Hematopoietic multipotent progenitor cell treated with erythropoietin and hydrocortisone succinate and interleukin-3 and kit ligand, for 15 days (in vitro differentiated cells): ENCODE results near the gene PLEKHS1.
"Not testable (repeated sequence)": the region's sequence is repeated elsewhere in the genome, so short reads cannot be mapped to it uniquely, and the experiment has no call there.

Experiments
- DNase-seq: peaks from one replicate; pipeline ENCODE4 v3.0.0-alpha.2; 2015; ENCODE audit warnings: low spot score

The PLEKHS1 gene

DNA sequence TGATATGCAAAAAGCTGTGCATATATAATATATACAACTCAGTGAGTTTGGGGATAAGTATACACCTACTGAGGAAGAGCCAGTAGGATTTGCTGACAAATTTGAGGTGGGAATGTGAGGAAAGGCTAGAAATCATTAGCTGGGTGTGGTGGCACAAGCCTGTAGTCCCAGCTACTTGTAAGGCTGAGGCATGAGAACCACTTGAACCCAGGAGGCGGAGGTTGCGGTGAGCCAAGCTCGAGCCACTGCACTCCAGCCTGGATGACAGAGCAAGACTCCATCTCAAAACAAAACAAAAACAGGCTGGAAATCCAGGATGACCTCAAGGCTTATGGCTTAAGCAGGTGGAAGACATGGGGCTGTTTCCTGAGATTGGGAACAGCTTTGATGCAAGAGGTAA is 10.6 kb upstream of the PLEKHS1 start:
- no peak for DNase-seq

- no peak for DNase-seq
Observed at GRCh38 chr10:113742466-113742865, 9.0 kb upstream of the PLEKHS1 start.

DNA sequence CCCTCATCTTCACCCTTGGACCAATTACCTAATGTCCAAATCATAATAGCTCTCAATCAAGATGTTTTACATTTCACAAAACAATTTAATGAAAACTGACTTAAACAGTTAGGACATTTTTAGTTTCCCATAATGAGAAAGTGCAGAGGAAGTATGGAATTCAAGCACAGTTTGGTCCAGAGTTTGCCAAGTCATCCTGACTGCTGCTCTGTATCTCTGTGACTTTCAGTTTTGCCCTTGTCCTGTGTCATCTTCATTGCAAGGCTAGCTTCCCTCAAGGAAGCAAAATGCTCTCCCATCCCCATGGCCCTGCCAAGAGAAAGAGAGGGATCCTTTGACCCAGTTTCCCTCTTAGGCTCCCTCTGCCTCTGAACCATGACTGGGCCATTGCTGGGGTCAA is 7.9 kb upstream of the PLEKHS1 start:
- no peak for DNase-seq

GRCh38 chr10:113745374-113745773 is 6.1 kb upstream of the PLEKHS1 start:
- DNase-seq, result no peak

GRCh38 chr10:113746217-113746957 is 5.1 kb upstream of the PLEKHS1 start:
- DNase-seq, result no peak

GRCh38 chr10:113752553-113752952 is 1.1 kb downstream of the PLEKHS1 start:
- no peak for DNase-seq

DNA sequence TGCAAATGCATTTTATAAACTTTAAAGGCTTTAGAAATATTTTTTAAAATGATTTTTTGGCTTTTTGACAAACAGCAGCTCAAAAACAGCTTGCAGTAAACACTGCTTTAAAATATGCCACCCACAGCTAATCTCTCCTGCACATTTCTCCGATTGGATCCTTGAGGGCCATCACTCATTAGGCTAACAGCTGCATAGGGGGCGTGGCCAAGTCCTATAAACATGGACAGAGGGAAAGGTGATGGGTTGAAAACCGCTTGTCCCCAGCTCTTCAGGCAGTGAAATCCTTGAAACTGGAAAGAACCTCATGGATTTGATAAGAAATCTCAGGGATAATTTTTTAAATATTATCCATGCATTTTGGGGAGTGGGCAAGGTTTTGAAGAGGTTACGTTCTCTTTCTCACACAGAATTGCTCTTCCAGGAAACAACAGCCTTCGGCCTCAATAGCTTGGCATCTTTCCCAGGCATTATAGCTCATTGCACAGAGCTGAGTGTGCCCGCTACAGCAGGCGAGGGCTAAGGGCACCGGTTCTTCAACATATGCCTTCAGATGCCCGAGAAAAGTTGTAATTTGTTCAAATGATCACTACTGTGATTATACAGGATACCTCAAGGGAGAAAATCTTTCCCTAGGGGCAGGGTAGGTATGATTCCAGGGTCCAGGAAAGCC is 1.7 kb downstream of the PLEKHS1 start:
- no peak for DNase-seq

DNA sequence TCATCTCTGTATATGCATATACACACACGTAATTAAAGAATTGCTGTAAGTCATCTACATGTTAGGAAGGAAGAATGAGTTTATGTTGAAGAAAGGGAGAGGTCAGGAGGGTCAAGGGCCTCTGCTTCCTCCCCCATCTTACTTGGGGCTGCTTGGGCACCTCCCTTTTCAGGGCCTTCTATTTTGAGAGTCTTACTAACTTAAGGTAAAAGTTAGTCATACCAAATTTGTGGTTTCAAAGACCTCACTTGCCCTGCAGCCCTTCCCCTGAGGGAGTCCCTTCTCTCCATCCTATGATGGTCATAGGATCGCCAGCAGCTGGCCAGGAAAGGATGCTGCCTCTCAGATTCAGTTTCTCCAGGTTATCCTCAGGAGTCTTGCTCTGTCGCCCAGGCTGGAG is 2.6 kb downstream of the PLEKHS1 start:
- DNase-seq, result no peak

DNA sequence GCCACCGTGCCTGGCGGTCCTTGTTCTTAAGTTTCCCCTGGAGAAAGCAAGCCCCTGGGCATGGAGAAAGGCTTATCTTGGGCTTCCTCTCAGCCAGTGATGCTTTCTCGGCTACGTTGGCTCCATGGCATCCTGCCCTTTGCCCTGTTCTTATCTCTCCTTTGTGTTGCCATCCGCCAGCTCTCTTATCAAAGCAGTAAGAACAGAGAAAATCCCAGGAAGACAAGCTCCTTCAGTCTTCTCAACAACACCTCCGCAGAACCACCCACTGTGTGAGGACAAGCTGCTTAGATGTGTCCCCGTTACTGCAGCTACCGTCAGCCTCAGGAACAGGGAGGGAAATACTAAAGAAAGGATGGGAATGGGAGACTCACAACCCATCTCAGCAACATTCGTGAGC is 3.3 kb downstream of the PLEKHS1 start:
- no peak for DNase-seq

DNA sequence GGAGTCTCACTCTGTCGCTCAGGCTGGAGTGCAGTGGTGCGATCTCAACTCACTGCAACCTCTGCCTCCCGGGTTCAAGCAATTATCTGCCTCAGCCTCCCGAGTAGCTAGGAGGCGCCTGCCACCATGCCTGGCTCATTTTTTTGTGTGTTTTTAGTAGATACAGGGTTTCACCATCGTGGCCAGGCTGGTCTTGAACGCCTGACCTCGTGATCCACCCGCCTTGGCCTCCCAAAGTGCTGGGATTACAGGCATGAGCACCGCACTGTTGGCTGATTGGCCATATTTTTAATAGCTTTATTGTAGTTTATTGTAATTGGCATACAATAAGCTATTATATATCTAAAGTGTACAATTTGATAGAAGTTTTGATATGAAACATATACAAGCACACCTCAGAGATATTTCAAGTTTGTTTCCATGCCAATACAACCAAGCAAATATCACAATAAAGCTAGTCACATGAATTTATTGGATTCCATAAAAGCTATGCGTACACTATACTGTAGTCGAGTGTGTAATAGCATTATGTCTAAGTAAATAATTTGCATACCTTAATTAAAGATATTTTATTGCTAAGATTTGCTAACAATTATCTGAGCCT is 5.6 kb downstream of the PLEKHS1 start:
- DNase-seq, result no peak

DNA sequence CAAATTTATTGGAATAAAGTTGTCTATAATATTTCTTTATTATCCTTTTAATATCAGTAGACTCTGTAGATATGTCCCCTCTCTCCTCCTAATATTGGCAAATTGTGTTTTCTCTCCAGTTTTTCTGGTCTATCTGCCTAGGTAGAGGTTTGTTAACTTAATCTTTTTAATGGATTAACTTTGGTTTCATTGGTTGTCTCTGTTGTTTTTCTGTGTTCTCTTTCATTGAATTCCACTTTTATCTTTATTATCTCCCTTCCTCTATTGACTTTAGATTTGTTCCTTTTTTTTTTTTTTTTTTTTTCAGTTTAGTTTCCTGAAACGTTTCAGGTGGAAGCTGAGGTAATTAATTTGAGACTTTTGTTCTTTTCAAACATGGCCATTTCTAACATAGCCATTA is 10.6 kb downstream of the PLEKHS1 start:
- no peak for DNase-seq

DNA sequence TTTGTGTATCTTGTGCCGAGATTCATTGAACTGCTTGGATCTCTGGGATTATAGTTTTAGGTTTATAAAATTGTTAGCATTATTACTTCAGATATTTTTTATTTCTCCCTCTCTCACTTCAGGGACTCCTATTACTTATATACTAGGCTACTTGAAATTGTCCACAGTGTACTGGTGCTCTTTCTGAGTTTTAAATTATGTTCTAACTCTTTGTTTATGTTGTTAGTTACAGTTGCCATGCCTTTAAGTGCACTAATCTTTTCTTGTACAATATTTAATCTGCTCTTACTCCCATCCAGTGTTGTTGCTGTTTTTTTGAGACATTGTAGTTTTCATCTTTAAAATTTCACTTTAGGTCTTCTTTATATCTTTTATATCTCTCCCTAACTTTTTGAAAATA is 13.1 kb downstream of the PLEKHS1 start:
- no peak for DNase-seq

DNA sequence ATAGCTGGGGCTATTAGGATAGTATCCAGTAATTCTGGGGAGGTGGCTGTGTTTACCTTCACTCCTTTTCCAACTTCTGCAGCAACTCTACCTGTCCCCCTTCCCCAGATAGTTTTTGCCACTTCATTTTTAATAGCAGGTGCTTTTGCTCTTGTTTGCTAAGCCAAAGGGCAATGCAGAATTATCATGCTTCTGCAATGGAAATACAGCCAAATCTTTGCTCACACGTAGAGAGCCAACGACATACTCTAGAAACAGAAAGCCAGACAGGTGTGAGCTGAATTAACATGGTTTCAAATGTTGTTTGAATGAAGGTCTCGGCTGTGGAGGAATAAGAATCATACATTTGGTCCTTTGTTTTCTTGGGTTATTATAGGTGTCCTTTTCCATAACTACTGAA is 14.4 kb downstream of the PLEKHS1 start:
- no peak for DNase-seq

GRCh38 chr10:113767222-113767621 is 15.7 kb downstream of the PLEKHS1 start:
- no peak for DNase-seq

DNA sequence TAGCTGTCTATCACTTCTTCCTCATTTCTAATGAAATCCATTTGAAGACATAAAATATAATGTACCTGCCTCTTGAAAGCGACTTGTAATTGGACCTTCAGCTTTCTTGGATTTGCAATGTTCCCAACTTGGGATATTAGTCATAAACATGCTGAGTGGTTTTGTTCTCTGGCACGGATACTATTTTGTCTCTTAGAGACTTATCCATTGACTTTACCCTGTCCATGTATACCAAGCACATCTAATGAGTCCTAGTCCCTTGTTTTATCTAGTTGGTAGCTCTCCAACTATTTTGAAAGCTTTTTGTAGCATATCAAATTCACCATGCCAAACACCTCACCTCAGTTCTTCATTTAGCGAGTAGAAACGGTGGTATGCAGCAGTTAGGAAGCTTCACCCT is 18.9 kb downstream of the PLEKHS1 start:
- no peak for DNase-seq

GRCh38 chr10:113771131-113771530 is 19.6 kb downstream of the PLEKHS1 start:
- not testable (repeated sequence) for DNase-seq

- no peak for DNase-seq
Observed at GRCh38 chr10:113775686-113776294, 24.3 kb downstream of the PLEKHS1 start.

- DNase-seq, result no peak
Observed at GRCh38 chr10:113776553-113776952, 25.1 kb downstream of the PLEKHS1 start.

GRCh38 chr10:113780681-113781250 is 29.3 kb downstream of the PLEKHS1 start:
- DNase-seq, result no peak

DNA sequence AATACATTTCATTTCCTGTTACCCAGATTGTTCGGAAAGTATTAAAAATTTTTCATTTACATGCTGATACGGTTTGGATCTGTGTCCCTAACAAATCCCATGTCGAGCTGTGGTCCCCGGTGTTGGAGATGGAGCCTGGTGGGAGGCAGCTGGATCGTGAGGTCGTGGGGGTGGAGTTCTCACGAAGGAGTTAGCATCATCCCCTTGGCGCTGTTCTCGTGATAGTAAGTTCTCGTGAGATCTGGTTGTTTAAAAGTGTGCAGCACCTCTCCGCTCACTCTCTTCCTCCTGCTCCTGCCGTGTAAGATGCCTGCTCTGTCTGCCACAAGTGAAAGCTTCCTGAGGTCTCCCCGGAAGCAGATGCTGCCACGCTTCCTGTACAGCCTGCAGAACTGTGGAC is 30.9 kb downstream of the PLEKHS1 start:
- no peak for DNase-seq

DNA sequence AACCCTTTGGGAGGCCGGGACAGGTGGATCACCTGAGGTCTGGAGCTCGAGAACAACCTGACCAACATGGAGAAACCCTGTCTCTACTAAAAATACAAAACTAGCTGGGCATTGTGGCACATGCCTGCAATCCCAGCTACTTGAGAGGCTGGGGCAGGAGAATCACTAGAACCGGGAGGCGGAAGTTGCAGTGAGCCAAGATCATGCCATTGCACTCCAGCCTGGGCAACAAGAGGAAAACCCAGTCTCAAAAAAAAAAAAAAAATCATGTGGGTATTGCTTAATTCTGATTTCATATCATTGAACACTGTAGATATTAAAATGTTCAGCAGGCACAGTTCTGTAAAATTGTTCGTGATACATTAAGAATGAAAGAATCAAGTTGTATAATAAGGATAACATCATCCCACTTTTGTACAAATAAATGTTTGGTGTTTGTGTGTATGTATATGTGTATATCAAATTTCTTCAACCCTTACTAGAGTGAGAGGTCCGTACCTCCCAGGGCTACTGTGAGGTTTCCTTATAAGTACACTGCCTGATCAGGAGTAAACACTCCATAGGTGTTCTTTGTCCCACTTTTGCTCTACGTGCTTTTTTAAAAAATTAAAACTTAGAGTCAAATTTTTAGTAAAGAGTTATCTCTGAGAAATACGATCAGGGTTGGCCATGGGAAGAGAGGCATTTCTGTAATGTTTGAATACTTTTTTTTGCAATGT is 31.7 kb downstream of the PLEKHS1 start:
- DNase-seq, result no peak

DNA sequence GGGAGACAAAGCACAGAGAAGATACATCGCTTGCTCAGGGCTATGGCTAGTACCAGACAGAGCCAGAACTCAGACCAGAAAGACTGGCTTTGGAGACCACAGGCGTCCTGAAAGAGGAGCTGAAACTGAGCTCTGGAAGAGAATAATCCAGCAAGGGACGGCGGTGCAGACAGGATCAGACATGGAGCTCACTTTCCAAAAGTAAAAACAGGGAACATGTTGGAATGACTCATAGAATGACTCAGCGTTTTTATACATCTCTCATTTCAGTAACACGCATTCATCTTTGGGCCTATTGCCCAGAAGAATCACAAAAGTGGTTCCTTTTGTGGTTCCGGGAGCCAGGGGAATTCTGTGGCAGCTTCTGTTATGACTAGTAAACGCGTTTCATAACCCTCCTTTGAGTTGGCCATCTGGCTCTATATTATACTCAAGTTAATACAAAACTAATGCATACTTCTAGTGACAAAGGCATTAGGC is 37.2 kb downstream of the PLEKHS1 start:
- DNase-seq, result peak; percentile 23
